Activated CD8-positive, alpha-beta T cell treated with anti-CD3 and anti-CD28 coated beads for 36 hours (primary cell): ENCODE results near the gene ASAP2. TPM values are rescaled to one million over a fixed set of nuclear protein-coding genes. Genes with fewer than 3 reads are reported as not detected.

Source experiments
- ATAC-seq: fragments of 200-7000 bp; cut with Tn5 transposase; one replicate; pipeline ENCODE4 v1.10.0; 2021; ENCODE audit warnings: mild to moderate bottlenecking, moderate library complexity
- CTCF ChIA-PET: fragments of 350-600 bp; sonication (Branson Sonifier 250); formaldehyde crosslinking; loops from one replicate; lab custom pipeline; 2021; ENCODE audit warnings: antibody characterized with exemption; lab: Charles Lee
- POLR2A ChIA-PET: fragments of 350-600 bp; sonication (Branson Sonifier 250); formaldehyde crosslinking; loops from one replicate; lab custom pipeline; 2021; ENCODE audit warnings: antibody characterized with exemption; lab: Charles Lee
- DNase-seq: peaks from one replicate; pipeline ENCODE4 v3.0.0-alpha.2; 2020
- H3K27ac Mint-ChIP-seq: one replicate; pipeline ENCODE4 v1.8.0; 2021; ENCODE audit warnings: mild to moderate bottlenecking, mixed read lengths
- H3K27me3 Mint-ChIP-seq: one replicate; pipeline ENCODE4 v1.8.0; 2021; ENCODE audit warnings: mixed read lengths
- H3K36me3 Mint-ChIP-seq: one replicate; pipeline ENCODE4 v1.8.0; 2021; ENCODE audit warnings: low read depth, mixed read lengths
- H3K4me1 Mint-ChIP-seq: one replicate; pipeline ENCODE4 v1.8.0; 2021; ENCODE audit warnings: low read depth, mixed read lengths
- H3K4me3 Mint-ChIP-seq: one replicate; pipeline ENCODE4 v1.8.0; 2021; ENCODE audit warnings: mild to moderate bottlenecking, moderate library complexity, mixed read lengths
- H3K9me3 Mint-ChIP-seq: one replicate; pipeline ENCODE4 v1.8.0; 2021; ENCODE audit warnings: mixed read lengths
- intact Hi-C: fragments of 100-400 bp; cut with micrococcal nuclease; formaldehyde crosslinking; loops from one replicate; pipeline ENCODE4 v1.10.0; 2022
- total RNA-seq, 2 experiments: library from RNA; stranded (reverse); gene quantifications; one replicate each; pipeline ENCODE4 v1.2.3, GENCODE V29; 2021
- TF ChIP-seq, protein P1 (sequence below): fragments of 200-600 bp; IDR thresholded peaks from one replicate; pipeline ENCODE4 v1.8.0; 2022; ENCODE audit warnings: antibody characterized with exemption, mild to moderate bottlenecking

The ASAP2 gene
- total RNA-seq, 2 experiments from 2014 or later: not detected

DNA sequence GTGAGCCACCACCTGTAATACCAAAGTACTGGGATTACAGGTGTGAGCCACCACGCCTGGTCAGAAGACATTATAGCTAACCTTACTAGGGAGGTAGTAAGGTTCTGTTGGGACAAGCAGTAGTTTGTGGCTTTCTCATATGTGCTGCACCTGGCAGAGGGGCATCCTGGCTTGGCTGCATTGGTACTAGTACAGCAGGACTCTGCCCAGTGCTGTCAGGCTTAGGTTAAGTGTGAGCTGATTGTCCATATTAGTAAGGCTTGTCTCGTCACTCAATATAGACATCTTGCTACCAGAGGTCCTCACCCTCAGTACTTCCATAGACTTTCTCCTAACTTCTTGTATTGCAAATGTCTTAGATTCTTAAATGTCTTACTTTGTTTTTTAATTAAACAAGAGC is 96.1 kb downstream of the ASAP2 start:
- Mint-ChIP-seq H3K27me3 (no peaks in the 10 kb centered on the region), H3K27ac (no peak overlapping the region), H3K9me3 (no peaks in the 10 kb centered on the region), H3K4me1 (no peaks in the 10 kb centered on the region), H3K36me3 (no peaks in the 10 kb centered on the region), H3K4me3 (no peak overlapping the region)
- intact Hi-C loops: no loop called here
- ATAC-seq (no peak), DNase-seq (no peak)
- ChIA-PET POLR2A (no interaction called here), CTCF (no interaction called here)
- TF ChIP-seq, protein P1, sequence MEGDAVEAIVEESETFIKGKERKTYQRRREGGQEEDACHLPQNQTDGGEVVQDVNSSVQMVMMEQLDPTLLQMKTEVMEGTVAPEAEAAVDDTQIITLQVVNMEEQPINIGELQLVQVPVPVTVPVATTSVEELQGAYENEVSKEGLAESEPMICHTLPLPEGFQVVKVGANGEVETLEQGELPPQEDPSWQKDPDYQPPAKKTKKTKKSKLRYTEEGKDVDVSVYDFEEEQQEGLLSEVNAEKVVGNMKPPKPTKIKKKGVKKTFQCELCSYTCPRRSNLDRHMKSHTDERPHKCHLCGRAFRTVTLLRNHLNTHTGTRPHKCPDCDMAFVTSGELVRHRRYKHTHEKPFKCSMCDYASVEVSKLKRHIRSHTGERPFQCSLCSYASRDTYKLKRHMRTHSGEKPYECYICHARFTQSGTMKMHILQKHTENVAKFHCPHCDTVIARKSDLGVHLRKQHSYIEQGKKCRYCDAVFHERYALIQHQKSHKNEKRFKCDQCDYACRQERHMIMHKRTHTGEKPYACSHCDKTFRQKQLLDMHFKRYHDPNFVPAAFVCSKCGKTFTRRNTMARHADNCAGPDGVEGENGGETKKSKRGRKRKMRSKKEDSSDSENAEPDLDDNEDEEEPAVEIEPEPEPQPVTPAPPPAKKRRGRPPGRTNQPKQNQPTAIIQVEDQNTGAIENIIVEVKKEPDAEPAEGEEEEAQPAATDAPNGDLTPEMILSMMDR: no peak

DNA sequence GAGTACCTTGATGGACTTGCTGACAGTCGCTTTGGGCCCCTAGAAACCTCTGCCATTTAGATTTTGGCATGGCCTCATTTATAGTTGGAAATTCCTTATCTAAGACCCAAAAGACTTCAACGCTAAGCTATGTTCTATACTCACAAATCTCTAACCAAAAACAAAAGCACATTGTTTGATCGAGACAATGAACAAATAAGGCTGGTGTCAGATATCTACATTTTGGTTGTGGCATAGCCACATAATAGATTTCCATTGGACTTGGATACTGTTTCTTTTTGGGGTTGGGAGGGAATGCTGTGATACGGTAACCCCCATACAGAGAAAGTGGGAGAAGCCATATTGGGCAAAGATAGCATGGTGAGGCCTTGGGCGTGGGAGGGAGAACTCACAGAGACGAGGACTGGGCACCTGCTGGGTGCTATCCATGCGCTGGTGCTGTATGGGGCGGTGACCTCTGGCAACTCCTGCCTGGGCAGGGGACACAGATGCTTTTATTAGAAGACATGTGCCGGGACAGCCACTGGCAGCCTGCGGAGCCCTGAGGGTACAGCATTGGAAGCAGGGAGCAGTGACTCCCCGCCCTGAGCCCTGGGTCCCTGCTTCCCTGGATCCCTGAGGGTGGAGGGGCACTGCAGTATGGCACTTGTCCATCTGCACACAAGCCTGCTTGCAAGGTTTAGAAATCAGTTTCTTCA is 97.1 kb downstream of the ASAP2 start:
- ChIA-PET CTCF (no interaction called here), POLR2A (no interaction called here)
- Mint-ChIP-seq H3K27me3 (no peaks in the 10 kb centered on the region), H3K36me3 (no peaks in the 10 kb centered on the region), H3K27ac (no peak overlapping the region), H3K4me3 (no peak overlapping the region), H3K4me1 (no peaks in the 10 kb centered on the region), H3K9me3 (no peaks in the 10 kb centered on the region)
- DNase-seq (no peak), ATAC-seq (no peak)
- TF ChIP-seq, protein P1: no peak
- intact Hi-C loops: no loop called here

DNA sequence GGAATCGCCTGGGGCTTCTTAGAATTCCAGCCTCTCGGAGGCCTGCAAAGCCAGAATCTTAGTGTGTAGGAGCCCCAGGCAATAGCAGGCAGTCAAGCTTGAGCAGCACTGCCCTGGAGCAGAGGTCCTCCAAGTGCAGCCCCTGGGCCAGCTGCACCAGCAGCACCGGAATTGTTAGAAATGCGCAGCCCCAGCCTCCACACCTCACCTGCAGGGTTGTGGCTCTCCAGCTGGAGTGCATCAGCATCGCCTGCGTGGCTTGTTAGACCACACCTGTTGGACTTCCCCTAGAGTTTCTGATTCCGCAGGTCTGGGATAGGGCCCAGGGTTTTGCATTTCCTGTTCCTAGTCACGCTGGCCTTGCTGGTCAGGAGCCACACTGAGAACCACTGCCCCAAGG is 100.3 kb downstream of the ASAP2 start:
- H3K27ac Mint-ChIP-seq: no peak overlapping the region
- no peak overlapping the region for H3K4me3 Mint-ChIP-seq
- no peak for ATAC-seq
- no peaks in the 10 kb centered on the region for H3K9me3 Mint-ChIP-seq
- POLR2A ChIA-PET: no interaction called here
- DNase-seq: no peak
- CTCF ChIA-PET: no interaction called here
- TF ChIP-seq, protein P1: no peak
- no peaks in the 10 kb centered on the region for H3K4me1 Mint-ChIP-seq
- H3K27me3 Mint-ChIP-seq: no peaks in the 10 kb centered on the region
- no peaks in the 10 kb centered on the region for H3K36me3 Mint-ChIP-seq
- intact Hi-C loops: no loop called here

DNA sequence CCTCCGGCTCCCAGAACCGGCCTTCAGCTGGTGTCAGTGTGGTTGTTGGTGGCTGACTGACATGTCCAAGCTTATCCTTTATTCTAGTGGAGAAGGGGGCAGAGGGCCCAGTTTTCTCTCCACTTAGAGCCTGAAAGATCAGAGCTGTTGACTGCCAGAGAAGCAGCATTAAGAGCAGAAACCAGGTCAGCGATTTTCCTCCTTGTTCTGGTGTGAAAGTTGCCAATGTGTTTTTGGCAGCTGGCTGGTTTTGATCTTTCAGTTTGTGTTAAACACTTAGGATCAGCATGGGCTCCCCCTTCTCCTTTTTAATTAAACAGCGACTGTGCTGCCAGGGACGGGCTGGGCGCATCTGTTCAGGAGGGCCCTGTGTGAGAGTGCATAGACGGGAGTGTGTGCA is 100.9 kb downstream of the ASAP2 start:
- CTCF ChIA-PET: no interaction called here
- intact Hi-C loops: no loop called here

DNA sequence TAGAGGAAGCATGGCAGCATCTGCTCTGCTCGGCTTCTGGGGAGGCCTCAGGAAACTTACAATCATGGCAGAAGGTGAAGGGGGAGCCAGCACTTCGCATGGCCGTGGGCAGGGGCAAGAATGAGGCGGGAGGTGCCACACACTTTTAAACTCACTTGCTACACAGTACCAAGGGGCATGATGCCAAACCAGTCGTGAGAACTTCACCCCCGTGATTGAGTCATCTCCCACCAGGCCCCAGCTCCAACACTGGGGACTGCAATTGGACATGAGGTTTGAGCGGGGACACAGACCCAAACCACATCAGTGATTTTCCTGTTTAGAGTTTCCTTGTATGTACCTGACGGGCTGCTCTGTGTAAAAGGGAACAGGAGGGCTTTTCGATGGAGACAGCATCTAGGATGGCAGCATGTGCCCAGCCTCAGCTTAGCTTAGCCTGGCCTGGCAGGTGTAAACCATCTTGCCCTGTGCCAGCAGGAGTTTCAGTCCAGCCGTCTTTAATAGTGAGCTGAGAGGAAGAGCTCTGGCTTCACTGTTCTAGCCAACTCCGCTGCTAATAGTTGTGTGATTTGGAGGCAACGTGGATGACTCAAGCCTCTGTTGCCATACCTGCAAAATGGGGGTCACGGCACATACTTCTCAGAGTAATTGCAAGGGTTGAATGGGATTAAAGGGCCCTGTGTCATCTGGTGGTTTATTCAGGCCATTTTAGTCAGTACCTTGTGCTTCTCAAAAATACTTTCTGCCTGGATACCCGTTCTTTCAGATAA is 101.8 kb downstream of the ASAP2 start:
- no peaks in the 10 kb centered on the region for H3K36me3 Mint-ChIP-seq
- H3K4me3 Mint-ChIP-seq: no peak overlapping the region
- TF ChIP-seq, protein P1: no peak
- no peaks in the 10 kb centered on the region for H3K4me1 Mint-ChIP-seq
- DNase-seq (no peak), ATAC-seq (no peak)
- no peak overlapping the region for H3K27ac Mint-ChIP-seq
- H3K27me3 Mint-ChIP-seq: no peaks in the 10 kb centered on the region
- no peaks in the 10 kb centered on the region for H3K9me3 Mint-ChIP-seq
- intact Hi-C loops: no loop called here
- CTCF ChIA-PET: no interaction called here
- POLR2A ChIA-PET: no interaction called here

More for the DNA sequence above, 100.9 kb downstream of the ASAP2 start:
- POLR2A ChIA-PET: no interaction called here
- H3K27ac Mint-ChIP-seq: no peak overlapping the region
- DNase-seq (no peak), ATAC-seq (no peak)
- H3K4me1 Mint-ChIP-seq: no peaks in the 10 kb centered on the region
- no peaks in the 10 kb centered on the region for H3K27me3 Mint-ChIP-seq
- no peaks in the 10 kb centered on the region for H3K9me3 Mint-ChIP-seq
- TF ChIP-seq, protein P1: no peak
- no peaks in the 10 kb centered on the region for H3K36me3 Mint-ChIP-seq
- H3K4me3 Mint-ChIP-seq: no peak overlapping the region
